ENCODE data around the gene FUT7.

FUT7 gene

GRCh38 chr9:137031904-137032640, at the start of gene FUT7:
TSS of gene FUT7 (minus strand) at chr9:137032088. CDS start at chr9:137031991, 97 bp downstream.
- no peak within 1 kb of the TSS for H3K27ac ChIP-seq (ENCODE audit: low read depth, low read length)
- H3K4me1 ChIP-seq (ENCODE audit: insufficient read depth, low read length), result peaks cover 18% of the 10 kb centered on the region
- no peaks in the 10 kb centered on the region for H3K9me3 ChIP-seq (ENCODE audit: low read length)
- peaks cover 3 to 7% of the 10 kb centered on the region in 2 donors for H3K27me3 ChIP-seq (ENCODE audit: control insufficient read depth in 1 of 2, insufficient read depth in 2 of 2, low read length in 2 of 2)
- H3K4me3 ChIP-seq (ENCODE audit: low read depth in 1 of 2, low read length in 2 of 2), result no peak within 1 kb of the TSS
- H3K36me3 ChIP-seq (ENCODE audit: insufficient read depth, low read length), result no peaks in the 10 kb centered on the region
- no peak within 1 kb of the TSS for H3K9ac ChIP-seq (ENCODE audit: low read length)

GRCh38 chr9:137080260-137081122, 48.6 kb upstream of the FUT7 start:
- H3K4me1 ChIP-seq (ENCODE audit: insufficient read depth, low read length), result peaks cover 10% of the 10 kb centered on the region
- peaks cover 7 to 37% of the 10 kb centered on the region in 2 donors for H3K27me3 ChIP-seq (ENCODE audit: control insufficient read depth in 1 of 2, insufficient read depth in 2 of 2, low read length in 2 of 2)
- no peak overlapping the region for H3K9ac ChIP-seq (ENCODE audit: low read length)
- no peak overlapping the region for H3K27ac ChIP-seq (ENCODE audit: low read depth, low read length)
- no peaks in the 10 kb centered on the region for H3K9me3 ChIP-seq (ENCODE audit: low read length)
- H3K36me3 ChIP-seq (ENCODE audit: insufficient read depth, low read length), result peaks cover 6% of the 10 kb centered on the region
- H3K4me3 ChIP-seq (ENCODE audit: low read depth in 1 of 2, low read length in 2 of 2), result no peak overlapping the region

- peaks cover 7 to 37% of the 10 kb centered on the region in 2 donors for H3K27me3 ChIP-seq (ENCODE audit: control insufficient read depth in 1 of 2, insufficient read depth in 2 of 2, low read length in 2 of 2)
- no peak overlapping the region for H3K9ac ChIP-seq (ENCODE audit: low read length)
- no peaks in the 10 kb centered on the region for H3K9me3 ChIP-seq (ENCODE audit: low read length)
- peaks cover 6% of the 10 kb centered on the region for H3K36me3 ChIP-seq (ENCODE audit: insufficient read depth, low read length)
- peaks cover 8% of the 10 kb centered on the region for H3K4me1 ChIP-seq (ENCODE audit: insufficient read depth, low read length)
- H3K27ac ChIP-seq (ENCODE audit: low read depth, low read length), result no peak overlapping the region
- H3K4me3 ChIP-seq (ENCODE audit: low read depth in 1 of 2, low read length in 2 of 2), result no peak overlapping the region
Observed at GRCh38 chr9:137079401-137079787, 47.5 kb upstream of the FUT7 start.

GRCh38 chr9:137078701-137079400, 47.0 kb upstream of the FUT7 start:
- Histone ChIP-seq H3K9ac (ENCODE audit: low read length) (no peak overlapping the region), H3K9me3 (ENCODE audit: low read length) (no peaks in the 10 kb centered on the region), H3K36me3 (ENCODE audit: insufficient read depth, low read length) (peaks cover 6% of the 10 kb centered on the region), H3K4me1 (ENCODE audit: insufficient read depth, low read length) (peaks cover 8% of the 10 kb centered on the region), H3K27me3 (ENCODE audit: control insufficient read depth in 1 of 2, insufficient read depth in 2 of 2, low read length in 2 of 2) (peaks cover 7 to 37% of the 10 kb centered on the region in 2 donors), H3K4me3 (ENCODE audit: low read depth in 1 of 2, low read length in 2 of 2) (peak overlapping the region in 1 of 2 donors; percentile 41), H3K27ac (ENCODE audit: low read depth, low read length) (no peak overlapping the region)

- peak overlapping the region; percentile 38 to 41 for H3K4me3 ChIP-seq (ENCODE audit: low read depth in 1 of 2, low read length in 2 of 2)
- H3K4me1 ChIP-seq (ENCODE audit: insufficient read depth, low read length), result peaks cover 8% of the 10 kb centered on the region
- peaks cover 6% of the 10 kb centered on the region for H3K36me3 ChIP-seq (ENCODE audit: insufficient read depth, low read length)
- H3K9me3 ChIP-seq (ENCODE audit: low read length), result no peaks in the 10 kb centered on the region
- H3K9ac ChIP-seq (ENCODE audit: low read length), result no peak overlapping the region
- peaks cover 7 to 37% of the 10 kb centered on the region in 2 donors for H3K27me3 ChIP-seq (ENCODE audit: control insufficient read depth in 1 of 2, insufficient read depth in 2 of 2, low read length in 2 of 2)
- H3K27ac ChIP-seq (ENCODE audit: low read depth, low read length), result no peak overlapping the region
Observed at GRCh38 chr9:137077758-137078693, 46.1 kb upstream of the FUT7 start.

- peak within 1 kb of the TSS; percentile 38 to 41 for H3K4me3 ChIP-seq (ENCODE audit: low read depth in 1 of 2, low read length in 2 of 2)
- no peak within 1 kb of the TSS for H3K27ac ChIP-seq (ENCODE audit: low read depth, low read length)
- H3K36me3 ChIP-seq (ENCODE audit: insufficient read depth, low read length), result peaks cover 6% of the 10 kb centered on the region
- no peaks in the 10 kb centered on the region for H3K9me3 ChIP-seq (ENCODE audit: low read length)
- H3K9ac ChIP-seq (ENCODE audit: low read length), result no peak within 1 kb of the TSS
- peaks cover 7 to 37% of the 10 kb centered on the region in 2 donors for H3K27me3 ChIP-seq (ENCODE audit: control insufficient read depth in 1 of 2, insufficient read depth in 2 of 2, low read length in 2 of 2)
- H3K4me1 ChIP-seq (ENCODE audit: insufficient read depth, low read length), result peaks cover 8% of the 10 kb centered on the region
Observed at GRCh38 chr9:137077010-137077747, 45.3 kb upstream of the FUT7 start, which contains the start of gene UAP1L1. TSS of gene UAP1L1 (plus strand) at chr9:137077517. CDS start at chr9:137077533, 16 bp downstream.

- H3K4me1 ChIP-seq (ENCODE audit: insufficient read depth, low read length), result peaks cover 8% of the 10 kb centered on the region
- H3K9ac ChIP-seq (ENCODE audit: low read length), result no peak overlapping the region
- H3K27me3 ChIP-seq (ENCODE audit: control insufficient read depth in 1 of 2, insufficient read depth in 2 of 2, low read length in 2 of 2), result peaks cover 7 to 37% of the 10 kb centered on the region in 2 donors
- no peak overlapping the region for H3K4me3 ChIP-seq (ENCODE audit: low read depth in 1 of 2, low read length in 2 of 2)
- H3K27ac ChIP-seq (ENCODE audit: low read depth, low read length), result no peak overlapping the region
- H3K9me3 ChIP-seq (ENCODE audit: low read length), result no peaks in the 10 kb centered on the region
- peaks cover 6% of the 10 kb centered on the region for H3K36me3 ChIP-seq (ENCODE audit: insufficient read depth, low read length)
Observed at GRCh38 chr9:137076636-137077009, 44.7 kb upstream of the FUT7 start.

GRCh38 chr9:137075275-137075775, 43.4 kb upstream of the FUT7 start:
- Histone ChIP-seq H3K9ac (ENCODE audit: low read length) (no peak overlapping the region), H3K27ac (ENCODE audit: low read depth, low read length) (no peak overlapping the region), H3K4me1 (ENCODE audit: insufficient read depth, low read length) (peaks cover 8% of the 10 kb centered on the region), H3K36me3 (ENCODE audit: insufficient read depth, low read length) (peaks cover 6% of the 10 kb centered on the region), H3K9me3 (ENCODE audit: low read length) (no peaks in the 10 kb centered on the region), H3K27me3 (ENCODE audit: control insufficient read depth in 1 of 2, insufficient read depth in 2 of 2, low read length in 2 of 2) (peaks cover 7 to 32% of the 10 kb centered on the region in 2 donors), H3K4me3 (ENCODE audit: low read depth in 1 of 2, low read length in 2 of 2) (no peak overlapping the region)

GRCh38 chr9:137074657-137075274, 42.9 kb upstream of the FUT7 start:
- Histone ChIP-seq H3K9ac (ENCODE audit: low read length) (no peak overlapping the region), H3K4me3 (ENCODE audit: low read depth in 1 of 2, low read length in 2 of 2) (no peak overlapping the region), H3K9me3 (ENCODE audit: low read length) (no peaks in the 10 kb centered on the region), H3K27ac (ENCODE audit: low read depth, low read length) (no peak overlapping the region), H3K36me3 (ENCODE audit: insufficient read depth, low read length) (peaks cover 2% of the 10 kb centered on the region), H3K27me3 (ENCODE audit: control insufficient read depth in 1 of 2, insufficient read depth in 2 of 2, low read length in 2 of 2) (peaks cover 7 to 29% of the 10 kb centered on the region in 2 donors), H3K4me1 (ENCODE audit: insufficient read depth, low read length) (peaks cover 8% of the 10 kb centered on the region)

All from muscle layer of colon (tissue), 2 donors.